Caco-2 (cell line): Measurements from ENCODE around the gene PARM1. TPM values are rescaled to one million over a fixed set of nuclear protein-coding genes. Genes with fewer than 3 reads are reported as not detected.

ENCODE experiments used
- BruUV-seq: library from RNA; stranded (reverse); fragments of 400-500 nt; replicated peaks from 2 replicates; lab custom pipeline; 2021; lab: Mats Ljungman, UMichigan
- CTCF ChIA-PET: fragments of 300-600 bp; sonication (Branson Sonifier 250); formaldehyde crosslinking; loops from one replicate; lab custom pipeline; 2022; ENCODE audit warnings: antibody characterized with exemption; lab: Charles Lee
- POLR2A ChIA-PET: fragments of 300-600 bp; sonication (Branson Sonifier 250); formaldehyde crosslinking; loops from one replicate; lab custom pipeline; 2022; ENCODE audit warnings: antibody characterized with exemption; lab: Charles Lee
- DNase-seq, 2 experiments: peaks; one replicate each; pipeline versions ENCODE4 v3.0.0 to v3.0.0-alpha.2; 2020 to 2022
- H3K27me3 ChIP-seq: replicated peaks from 2 replicates; pipeline ENCODE4 v1.6.0; 2011; ENCODE audit warnings: low read length; ENCODE audit not compliant: control insufficient read depth, insufficient read depth
- H3K36me3 ChIP-seq: 2 replicates; pipeline ENCODE4 v1.5.1; 2011; ENCODE audit warnings: low read length; ENCODE audit not compliant: control insufficient read depth, insufficient read depth
- H3K4me1 ChIP-seq: fragments of 250-450 bp; sonication (Bioruptor Pico); 2 replicates; pipeline ENCODE4 v1.5.1; 2020; ENCODE audit warnings: mild to moderate bottlenecking
- H3K4me3 ChIP-seq: 2 replicates; pipeline ENCODE4 v1.5.1; 2011; ENCODE audit warnings: low read depth, mild to moderate bottlenecking, control low read depth, low read length
- H3K9me3 ChIP-seq: fragments of 250-450 bp; sonication (Bioruptor Pico); 2 replicates; pipeline ENCODE4 v1.5.1; 2020; ENCODE audit warnings: mild to moderate bottlenecking, moderate library complexity
- H3K27ac Mint-ChIP-seq: one replicate; pipeline ENCODE4 v1.8.0; 2022; ENCODE audit warnings: mixed read lengths; ENCODE audit not compliant: unreplicated experiment
- H3K27me3 Mint-ChIP-seq: one replicate; pipeline ENCODE4 v1.8.0; 2022; ENCODE audit warnings: mixed read lengths; ENCODE audit not compliant: insufficient read depth, unreplicated experiment
- H3K36me3 Mint-ChIP-seq: one replicate; pipeline ENCODE4 v1.8.0; 2022; ENCODE audit warnings: mild to moderate bottlenecking, mixed read lengths; ENCODE audit not compliant: insufficient read depth, unreplicated experiment
- H3K4me1 Mint-ChIP-seq: one replicate; pipeline ENCODE4 v1.8.0; 2022; ENCODE audit warnings: low read depth, mixed read lengths; ENCODE audit not compliant: unreplicated experiment
- H3K4me3 Mint-ChIP-seq: one replicate; pipeline ENCODE4 v1.8.0; 2022; ENCODE audit warnings: mild to moderate bottlenecking, moderate library complexity, mixed read lengths; ENCODE audit not compliant: unreplicated experiment
- H3K9me3 Mint-ChIP-seq: one replicate; pipeline ENCODE4 v1.8.0; 2022; ENCODE audit warnings: mixed read lengths; ENCODE audit not compliant: unreplicated experiment
- intact Hi-C: fragments of 100-400 bp; cut with micrococcal nuclease; formaldehyde crosslinking; loops from one replicate; pipeline ENCODE4 v1.10.0; 2022; ENCODE audit not compliant: unreplicated experiment
- total RNA-seq: library from RNA; stranded (reverse); gene quantifications from 2 replicates; pipeline ENCODE4 v1.2.3, GENCODE V29; 2022
- TF ChIP-seq, protein P1 (sequence below), 2 experiments: fragments of 200-600 bp in 1 of 2; IDR thresholded peaks; 1 replicate in 1 of 2; 2 replicates in 1 of 2; pipeline versions ENCODE4 v1.5.1 to v1.8.0; 2011 to 2022; ENCODE audit warnings: antibody characterized with exemption in 1 of 2, control low read depth in 1 of 2, inconsistent platforms in 1 of 2, low read depth in 1 of 2, low read length in 1 of 2, mild to moderate bottlenecking in 1 of 2, moderate library complexity in 1 of 2; ENCODE audit not compliant: insufficient read depth in 1 of 2, severe bottlenecking in 1 of 2, unreplicated experiment in 1 of 2

The PARM1 gene
- total RNA-seq, 1 experiment from 2014 or later = 1.7 TPM

DNA sequence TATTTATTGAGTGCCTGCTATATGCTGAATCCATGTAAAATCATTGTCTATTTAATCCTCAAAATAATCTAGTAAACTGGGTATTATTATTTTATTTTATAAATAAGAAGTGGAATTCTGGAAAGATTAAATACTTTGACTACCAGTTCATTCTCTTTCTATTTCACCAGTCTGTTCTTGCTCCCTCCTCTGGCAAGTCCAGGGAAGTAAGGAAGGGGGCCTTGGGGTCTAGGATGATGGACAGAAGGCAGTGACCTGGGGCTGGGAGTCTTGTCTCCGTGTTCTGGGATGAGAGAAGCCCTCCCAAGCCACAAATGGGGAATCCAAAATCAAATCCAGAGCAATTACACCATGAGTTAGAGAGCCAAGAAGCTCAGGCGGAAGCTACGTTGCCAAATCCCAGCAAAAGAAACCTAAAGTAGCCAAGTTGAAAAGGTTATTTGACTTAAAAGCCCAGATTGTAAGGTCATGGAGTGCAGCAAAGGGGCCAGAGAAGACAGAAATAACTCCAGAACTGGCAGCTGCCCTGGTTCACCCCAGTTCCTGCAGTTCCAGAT lies 28.3 kb upstream of the PARM1 start:
- ChIA-PET CTCF (interaction anchor here (0.6 kb wide), 1 partner anchor 819 kb away, joined by 3 read pairs; no protein-coding TSS in a partner anchor), POLR2A (no interaction called here)
- no TSS peak for BruUV-seq
- H3K27me3 ChIP-seq = no peaks in the 10 kb centered on the region
- no peak overlapping the region for H3K4me3 Mint-ChIP-seq
- no peaks in the 10 kb centered on the region for H3K9me3 Mint-ChIP-seq
- no peaks in the 10 kb centered on the region for H3K4me1 Mint-ChIP-seq
- no peak for DNase-seq
- H3K27ac Mint-ChIP-seq = no peak overlapping the region
- H3K36me3 Mint-ChIP-seq = no peaks in the 10 kb centered on the region
- H3K4me3 ChIP-seq = no peak overlapping the region
- H3K4me1 ChIP-seq = no peaks in the 10 kb centered on the region
- H3K36me3 ChIP-seq = no peaks in the 10 kb centered on the region
- intact Hi-C loops = no loop called here
- no peaks in the 10 kb centered on the region for H3K27me3 Mint-ChIP-seq
- TF ChIP-seq, protein P1, sequence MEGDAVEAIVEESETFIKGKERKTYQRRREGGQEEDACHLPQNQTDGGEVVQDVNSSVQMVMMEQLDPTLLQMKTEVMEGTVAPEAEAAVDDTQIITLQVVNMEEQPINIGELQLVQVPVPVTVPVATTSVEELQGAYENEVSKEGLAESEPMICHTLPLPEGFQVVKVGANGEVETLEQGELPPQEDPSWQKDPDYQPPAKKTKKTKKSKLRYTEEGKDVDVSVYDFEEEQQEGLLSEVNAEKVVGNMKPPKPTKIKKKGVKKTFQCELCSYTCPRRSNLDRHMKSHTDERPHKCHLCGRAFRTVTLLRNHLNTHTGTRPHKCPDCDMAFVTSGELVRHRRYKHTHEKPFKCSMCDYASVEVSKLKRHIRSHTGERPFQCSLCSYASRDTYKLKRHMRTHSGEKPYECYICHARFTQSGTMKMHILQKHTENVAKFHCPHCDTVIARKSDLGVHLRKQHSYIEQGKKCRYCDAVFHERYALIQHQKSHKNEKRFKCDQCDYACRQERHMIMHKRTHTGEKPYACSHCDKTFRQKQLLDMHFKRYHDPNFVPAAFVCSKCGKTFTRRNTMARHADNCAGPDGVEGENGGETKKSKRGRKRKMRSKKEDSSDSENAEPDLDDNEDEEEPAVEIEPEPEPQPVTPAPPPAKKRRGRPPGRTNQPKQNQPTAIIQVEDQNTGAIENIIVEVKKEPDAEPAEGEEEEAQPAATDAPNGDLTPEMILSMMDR (IDR thresholded peaks at IDR 0.05; ENCODE audit: insufficient read depth in 1 of 2, low read depth in 1 of 2, low read length in 1 of 2, severe bottlenecking in 1 of 2, unreplicated experiment in 1 of 2) = no peak
- no peaks in the 10 kb centered on the region for H3K9me3 ChIP-seq

DNA sequence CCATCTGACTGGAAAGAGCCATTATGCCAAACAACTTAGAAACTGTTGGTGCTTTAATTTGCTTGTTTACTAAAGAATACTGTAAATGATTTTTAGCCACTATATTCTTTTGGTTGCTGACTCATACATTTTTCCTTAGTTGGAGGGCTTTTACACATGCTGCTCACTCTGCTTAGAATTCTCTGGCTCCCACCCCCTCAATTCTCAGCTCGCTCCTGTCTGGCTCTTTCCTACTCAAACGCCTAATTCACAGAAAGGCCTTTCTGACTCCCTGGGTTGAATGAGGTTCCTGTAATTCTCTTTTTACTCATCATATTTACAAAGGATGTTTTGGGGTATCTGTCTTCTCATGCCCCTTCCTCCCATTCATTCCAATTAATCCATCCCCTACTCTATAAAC lies 26.1 kb upstream of the PARM1 start:
- no peaks in the 10 kb centered on the region for H3K36me3 ChIP-seq
- intact Hi-C loops = no loop called here
- H3K27me3 Mint-ChIP-seq = no peaks in the 10 kb centered on the region
- H3K27ac Mint-ChIP-seq = no peak overlapping the region
- H3K27me3 ChIP-seq = no peaks in the 10 kb centered on the region
- no TSS peak for BruUV-seq
- no peaks in the 10 kb centered on the region for H3K36me3 Mint-ChIP-seq
- POLR2A ChIA-PET = no interaction called here
- H3K9me3 Mint-ChIP-seq = no peaks in the 10 kb centered on the region
- no peaks in the 10 kb centered on the region for H3K4me1 ChIP-seq
- H3K9me3 ChIP-seq = no peaks in the 10 kb centered on the region
- no peak overlapping the region for H3K4me3 Mint-ChIP-seq
- CTCF ChIA-PET = no interaction called here
- H3K4me1 Mint-ChIP-seq = no peaks in the 10 kb centered on the region
- no peak overlapping the region for H3K4me3 ChIP-seq
- no peak for DNase-seq
- TF ChIP-seq, protein P1 (IDR thresholded peaks at IDR 0.05; ENCODE audit: insufficient read depth in 1 of 2, low read depth in 1 of 2, low read length in 1 of 2, severe bottlenecking in 1 of 2, unreplicated experiment in 1 of 2) = no peak

DNA sequence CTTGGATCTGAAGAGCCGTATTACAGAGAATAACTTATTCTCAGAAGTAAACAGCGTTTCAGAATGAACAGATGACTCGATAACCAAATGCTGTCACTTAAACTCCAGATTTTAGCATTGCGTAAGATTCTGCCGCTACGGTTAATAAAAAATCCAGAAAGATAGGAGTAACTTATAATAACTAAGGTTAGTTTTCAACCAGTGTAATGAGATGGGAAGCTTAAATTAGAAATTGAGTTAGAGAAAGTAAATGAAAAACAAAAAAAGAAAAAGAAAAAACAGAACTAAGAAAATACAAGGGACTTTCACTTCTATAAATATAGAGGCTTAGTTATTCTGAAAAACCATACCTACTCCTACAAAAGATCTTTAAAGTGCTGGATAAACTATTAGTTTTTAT lies 13.1 kb upstream of the PARM1 start:
- no peak overlapping the region for H3K27ac Mint-ChIP-seq
- H3K27me3 Mint-ChIP-seq = peaks cover 16% of the 10 kb centered on the region
- CTCF ChIA-PET = no interaction called here
- no peaks in the 10 kb centered on the region for H3K4me1 ChIP-seq
- intact Hi-C loops = no loop called here
- H3K9me3 ChIP-seq = no peaks in the 10 kb centered on the region
- no peaks in the 10 kb centered on the region for H3K4me1 Mint-ChIP-seq
- POLR2A ChIA-PET = no interaction called here
- no TSS peak for BruUV-seq
- H3K4me3 Mint-ChIP-seq = no peak overlapping the region
- no peak for DNase-seq
- H3K27me3 ChIP-seq = no peaks in the 10 kb centered on the region
- H3K4me3 ChIP-seq = no peak overlapping the region
- no peaks in the 10 kb centered on the region for H3K36me3 ChIP-seq
- H3K36me3 Mint-ChIP-seq = no peaks in the 10 kb centered on the region
- TF ChIP-seq, protein P1 (IDR thresholded peaks at IDR 0.05; ENCODE audit: insufficient read depth in 1 of 2, low read depth in 1 of 2, low read length in 1 of 2, severe bottlenecking in 1 of 2, unreplicated experiment in 1 of 2) = no peak
- no peaks in the 10 kb centered on the region for H3K9me3 Mint-ChIP-seq
